PC-9 (cell line): Measurements from ENCODE around the gene TBC1D22A. TPM values are rescaled to one million over a fixed set of nuclear protein-coding genes. Genes with fewer than 3 reads are reported as not detected.

Experiments used
- BruUV-seq: library from RNA; stranded (reverse); fragments of 400-500 nt; replicated peaks from 2 replicates; lab custom pipeline; 2021; lab: Mats Ljungman, UMichigan
- CTCF ChIA-PET: fragments of 300-600 bp; sonication (Branson Sonifier 250); formaldehyde crosslinking; loops from one replicate; lab custom pipeline; 2022; ENCODE audit warnings: antibody characterized with exemption; lab: Charles Lee
- POLR2A ChIA-PET: fragments of 300-600 bp; sonication (Branson Sonifier 250); formaldehyde crosslinking; loops from one replicate; lab custom pipeline; 2022; ENCODE audit warnings: antibody characterized with exemption; ENCODE audit not compliant: unreplicated experiment; lab: Charles Lee
- DNase-seq, 2 experiments: peaks; one replicate each; pipeline versions ENCODE4 v3.0.0 to v3.0.0-alpha.2; 2015 to 2022; ENCODE audit warnings: mixed read lengths in 1 of 2
- H2AFZ ChIP-seq: fragments of 200-600 bp; sonication (generic); 2 replicates; pipeline ENCODE4 v1.8.1; 2017; ENCODE audit warnings: antibody characterized with exemption
- H3F3A ChIP-seq: fragments of 200-600 bp; sonication (generic); 2 replicates; pipeline ENCODE4 v1.8.1; 2017; ENCODE audit warnings: antibody characterized with exemption, mild to moderate bottlenecking, low read depth; ENCODE audit not compliant: insufficient read depth
- H3K27ac ChIP-seq: fragments of 200-600 bp; sonication (generic); 2 replicates; pipeline ENCODE4 v1.6.1; 2016; ENCODE audit warnings: mixed run types
- H3K27me3 ChIP-seq: fragments of 200-600 bp; sonication (generic); 2 replicates; pipeline ENCODE4 v1.6.1; 2016; ENCODE audit warnings: low read depth, mixed run types; ENCODE audit not compliant: insufficient read depth
- H3K36me3 ChIP-seq: fragments of 200-600 bp; sonication (generic); 2 replicates; pipeline ENCODE4 v1.6.1; 2016; ENCODE audit warnings: low read depth, mixed run types
- H3K4me1 ChIP-seq: fragments of 200-600 bp; sonication (generic); replicated peaks from 2 replicates; pipeline ENCODE4 v1.6.1; 2016; ENCODE audit warnings: mixed run types; ENCODE audit not compliant: insufficient read depth
- H3K4me2 ChIP-seq: fragments of 200-600 bp; sonication (generic); 2 replicates; pipeline ENCODE4 v1.6.1; 2017; ENCODE audit warnings: mixed run types
- H3K4me3 ChIP-seq: fragments of 200-600 bp; sonication (generic); 2 replicates; pipeline ENCODE4 v1.6.1; 2016; ENCODE audit warnings: mixed run types
- H3K79me2 ChIP-seq: fragments of 200-600 bp; sonication (generic); 2 replicates; pipeline ENCODE4 v1.6.1; 2017; ENCODE audit warnings: low read depth, mixed run types
- H3K9me2 ChIP-seq: fragments of 200-600 bp; sonication (generic); 2 replicates; pipeline ENCODE4 v1.8.1; 2017; ENCODE audit warnings: mild to moderate bottlenecking; ENCODE audit not compliant: insufficient read depth
- H3K9me3 ChIP-seq: fragments of 200-600 bp; sonication (generic); 2 replicates; pipeline ENCODE4 v1.8.1; 2016; ENCODE audit warnings: low read depth; ENCODE audit not compliant: insufficient read depth
- H4K20me1 ChIP-seq: fragments of 200-600 bp; sonication (generic); 2 replicates; pipeline ENCODE4 v1.8.1; 2017; ENCODE audit not compliant: insufficient read depth
- CTCF ChIP-seq: fragments of 200-600 bp; sonication (generic); conservative IDR thresholded peaks from 2 replicates; pipeline ENCODE4 v1.6.1; 2017; ENCODE audit warnings: mixed run types, antibody characterized with exemption, mild to moderate bottlenecking, moderate library complexity
- EZH2 ChIP-seq: fragments of 200-600 bp; sonication (generic); IDR thresholded peaks from 2 replicates; pipeline ENCODE4 v1.8.0; 2017; ENCODE audit warnings: antibody characterized with exemption, low read depth
- intact Hi-C: fragments of 100-400 bp; cut with micrococcal nuclease; formaldehyde crosslinking; loops from one replicate; pipeline ENCODE4 v1.10.0; 2022; ENCODE audit not compliant: unreplicated experiment
- total RNA-seq: library from RNA; stranded (reverse); gene quantifications from 2 replicates; pipeline ENCODE4 v1.2.3, GENCODE V29; 2021

TBC1D22A gene
- total RNA-seq, 1 experiment from 2014 or later = 40.3 TPM

- ChIA-PET CTCF (interaction anchor here (0.5 kb wide), 1 partner anchor 9 kb away, joined by 6 read pairs; no protein-coding TSS in a partner anchor), POLR2A (interaction anchor here (0.6 kb wide), 1 partner anchor 289 kb away, joined by 9 read pairs; no protein-coding TSS in a partner anchor)
- intact Hi-C loops = no loop called here
- H3K27me3 ChIP-seq = no peaks in the 10 kb centered on the region
- TF ChIP-seq EZH2 (no peak), CTCF (no peak)
- BruUV-seq = no TSS peak
- H3K79me2 ChIP-seq = peaks cover 6% of the 10 kb centered on the region; the same call in 1 of the 2 replicates
- no peak overlapping the region for H2AFZ ChIP-seq
- no peak overlapping the region for H3K4me3 ChIP-seq
- H3K9me2 ChIP-seq = no peaks in the 10 kb centered on the region
- H3K4me2 ChIP-seq = no peak overlapping the region
- no peaks in the 10 kb centered on the region for H3F3A ChIP-seq
- peaks cover 52% of the 10 kb centered on the region for H4K20me1 ChIP-seq
- no peaks in the 10 kb centered on the region for H3K9me3 ChIP-seq
- peak in 1 of 2 experiments; percentile 19 for DNase-seq
- H3K36me3 ChIP-seq = no peaks in the 10 kb centered on the region
- no peak overlapping the region for H3K27ac ChIP-seq
- no peaks in the 10 kb centered on the region for H3K4me1 ChIP-seq
These were observed 101.3 kb downstream of the TBC1D22A start for GRCh38 chr22:46863794-46864193.

- TF ChIP-seq CTCF (no peak), EZH2 (no peak)
- BruUV-seq = no TSS peak
- Histone ChIP-seq H3K4me1 (no peaks in the 10 kb centered on the region), H2AFZ (no peak overlapping the region), H3K4me2 (no peak overlapping the region), H3K36me3 (no peaks in the 10 kb centered on the region), H3K27me3 (no peaks in the 10 kb centered on the region), H4K20me1 (peaks cover 59% of the 10 kb centered on the region), H3K27ac (no peak overlapping the region), H3K4me3 (no peak overlapping the region), H3K79me2 (peaks cover 6% of the 10 kb centered on the region; the same call in 1 of the 2 replicates), H3F3A (no peaks in the 10 kb centered on the region), H3K9me2 (no peaks in the 10 kb centered on the region), H3K9me3 (no peaks in the 10 kb centered on the region)
- peak in 1 of 2 experiments; percentile 11 for DNase-seq
- CTCF ChIA-PET = no interaction called here
- intact Hi-C loops = no loop called here
- POLR2A ChIA-PET = interaction anchor here (0.6 kb wide), 1 partner anchor 290 kb away, joined by 9 read pairs; no protein-coding TSS in a partner anchor
These were observed 102.0 kb downstream of the TBC1D22A start for GRCh38 chr22:46864314-46865051.

GRCh38 chr22:46865052-46865434 lies 102.6 kb downstream of the TBC1D22A start:
- TF ChIP-seq CTCF = no peak
- no peak for TF ChIP-seq EZH2
- H3K27me3 ChIP-seq = no peaks in the 10 kb centered on the region
- no peaks in the 10 kb centered on the region for H3F3A ChIP-seq
- peaks cover 63% of the 10 kb centered on the region for H4K20me1 ChIP-seq
- ChIA-PET CTCF (no interaction called here), POLR2A (no interaction called here)
- H3K9me2 ChIP-seq = no peaks in the 10 kb centered on the region
- no peaks in the 10 kb centered on the region for H3K36me3 ChIP-seq
- H3K4me2 ChIP-seq = no peak overlapping the region
- H2AFZ ChIP-seq = no peak overlapping the region
- H3K4me1 ChIP-seq = no peaks in the 10 kb centered on the region
- no TSS peak for BruUV-seq
- no peaks in the 10 kb centered on the region for H3K9me3 ChIP-seq
- H3K4me3 ChIP-seq = no peak overlapping the region
- H3K27ac ChIP-seq = no peak overlapping the region
- intact Hi-C loops = no loop called here
- peak in 1 of 2 experiments; percentile 30 for DNase-seq
- H3K79me2 ChIP-seq = peaks cover 6% of the 10 kb centered on the region; the same call in 1 of the 2 replicates
